ENCODE results near the gene AKT3. TPM values are rescaled to one million over a fixed set of nuclear protein-coding genes. Genes with fewer than 3 reads are reported as not detected.

AKT3 gene
- 11.3 and 12.9 TPM in 2 replicates for total RNA-seq

DNA sequence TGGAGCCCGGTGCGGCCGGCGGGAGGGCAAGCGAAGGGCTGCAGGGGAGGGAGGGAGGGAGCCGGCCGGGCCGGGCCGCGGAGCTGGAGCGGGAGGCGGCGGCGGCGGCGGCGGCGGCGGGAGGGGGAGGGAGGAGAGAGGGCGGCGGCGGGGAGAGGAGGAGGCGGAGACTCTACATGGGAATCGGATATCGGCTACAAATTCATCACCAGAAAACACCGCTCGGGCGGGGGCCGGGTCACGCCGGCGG lies at the start of gene AKT3:
AKT3 (minus strand) TSS at position 42 of the 250 bp plus-strand sequence. CDS start 7,073 bp downstream, outside the sequence.

Other genes with a start within 250 kb of the AKT3 start
- gene ZBTB18, start 201.0 kb upstream of the AKT3 start, total RNA-seq: 4.6 and 5.9 TPM in 2 replicates

Data from bronchus fibroblast of lung (primary cell).